NCI-H2107 treated with DMSO at 0.1 percent for 48 hours (cell line): ENCODE results near the gene TMEM151A.

Source experiments
- DNase-seq: peaks from one replicate; lab custom pipeline; 2025; ENCODE audit not compliant: unreplicated experiment; lab: John Stamatoyannopoulos, UW

Gene TMEM151A

GRCh38 chr11:66282468-66283455, 8.9 kb upstream of the TMEM151A start:
- peak; percentile 92 for DNase-seq

GRCh38 chr11:66283461-66284105, 8.1 kb upstream of the TMEM151A start:
- no peak for DNase-seq

- DNase-seq = no peak
Observed at GRCh38 chr11:66284526-66285078, 7.1 kb upstream of the TMEM151A start.

- no peak for DNase-seq
Observed at GRCh38 chr11:66285250-66285947, 6.3 kb upstream of the TMEM151A start.

GRCh38 chr11:66286699-66287098, 5.0 kb upstream of the TMEM151A start:
- no peak for DNase-seq

- DNase-seq = no peak
Observed at GRCh38 chr11:66287211-66287888, 4.3 kb upstream of the TMEM151A start.

GRCh38 chr11:66287889-66288670, 3.6 kb upstream of the TMEM151A start:
- DNase-seq = no peak

GRCh38 chr11:66288671-66289547, 2.8 kb upstream of the TMEM151A start, which contains the start of gene YIF1A:
YIF1A (minus strand) TSS chr11:66289143; CDS start chr11:66288985, 158 bp downstream.
- DNase-seq = peak; percentile 97

- DNase-seq = peak; percentile 58
Observed at GRCh38 chr11:66289548-66290329, 2.0 kb upstream of the TMEM151A start.

GRCh38 chr11:66290330-66290621, 1.4 kb upstream of the TMEM151A start:
- DNase-seq = no peak

- DNase-seq = no peak
Observed at GRCh38 chr11:66291303-66291705, 390 bp upstream of the TMEM151A start.

GRCh38 chr11:66292543-66293332, 1.0 kb downstream of the TMEM151A start:
- no peak for DNase-seq

- no peak for DNase-seq
Observed at GRCh38 chr11:66293352-66293751, 1.7 kb downstream of the TMEM151A start.

- no peak for DNase-seq
Observed at GRCh38 chr11:66293777-66294625, 2.3 kb downstream of the TMEM151A start.

- DNase-seq = no peak
Observed at GRCh38 chr11:66294626-66295620, 3.2 kb downstream of the TMEM151A start.
